Activated CD8-positive, alpha-beta memory T cell treated with anti-CD3 and anti-CD28 coated beads, Interleukin-2, amount 50 U/mL, for 1 hour (primary cell): ENCODE results near the gene KCNMB1.
"Not testable (repeated sequence)": the region's sequence is repeated elsewhere in the genome, so short reads cannot be mapped to it uniquely, and the experiment has no call there.

Experiments
- DNase-seq: peaks from one replicate; pipeline ENCODE4 v3.0.0-alpha.2; 2020; ENCODE audit errors: extremely low read depth

The KCNMB1 gene

GRCh38 chr5:170376526-170376925 lies 12.6 kb downstream of the KCNMB1 start:
- DNase-seq = not testable (repeated sequence)

GRCh38 chr5:170375283-170375682 lies 13.9 kb downstream of the KCNMB1 start:
- DNase-seq = no peak

- DNase-seq = no peak
Measured at GRCh38 chr5:170372971-170373370, 16.2 kb downstream of the KCNMB1 start.

GRCh38 chr5:170368586-170368985 lies 20.6 kb downstream of the KCNMB1 start:
- DNase-seq = no peak

GRCh38 chr5:170366276-170366675 lies 22.9 kb downstream of the KCNMB1 start:
- DNase-seq = no peak

- DNase-seq = no peak
Measured at GRCh38 chr5:170365831-170366230, 23.3 kb downstream of the KCNMB1 start.

- no peak for DNase-seq
Measured at GRCh38 chr5:170365011-170365410, 24.2 kb downstream of the KCNMB1 start.

- DNase-seq = no peak
Measured at GRCh38 chr5:170363671-170364070, 25.5 kb downstream of the KCNMB1 start.

- DNase-seq = no peak
Measured at GRCh38 chr5:170362656-170363055, 26.5 kb downstream of the KCNMB1 start.

GRCh38 chr5:170362102-170362501 lies 27.1 kb downstream of the KCNMB1 start:
- DNase-seq = no peak

- no peak for DNase-seq
Measured at GRCh38 chr5:170361616-170362015, 27.6 kb downstream of the KCNMB1 start.

- DNase-seq = no peak
Measured at GRCh38 chr5:170361116-170361515, 28.1 kb downstream of the KCNMB1 start.

GRCh38 chr5:170360709-170361108 lies 28.5 kb downstream of the KCNMB1 start:
- no peak for DNase-seq

- no peak for DNase-seq
Measured at GRCh38 chr5:170357955-170358444, 31.2 kb downstream of the KCNMB1 start.

- DNase-seq = no peak
Measured at GRCh38 chr5:170355601-170356098, 33.5 kb downstream of the KCNMB1 start.

- DNase-seq = no peak
Measured at GRCh38 chr5:170353961-170354360, 35.2 kb downstream of the KCNMB1 start.

GRCh38 chr5:170353011-170353761 lies 36.0 kb downstream of the KCNMB1 start:
- DNase-seq = no peak

- DNase-seq = no peak
Measured at GRCh38 chr5:170348137-170348633, 41.0 kb downstream of the KCNMB1 start.

GRCh38 chr5:170347022-170347567 lies 42.1 kb downstream of the KCNMB1 start:
- DNase-seq = no peak

GRCh38 chr5:170345971-170346370 lies 43.2 kb downstream of the KCNMB1 start:
- no peak for DNase-seq

GRCh38 chr5:170343177-170343576 lies 46.0 kb downstream of the KCNMB1 start:
- DNase-seq = no peak

- DNase-seq = no peak
Measured at GRCh38 chr5:170342153-170342725, 46.9 kb downstream of the KCNMB1 start.

GRCh38 chr5:170341545-170341944 lies 47.6 kb downstream of the KCNMB1 start:
- no peak for DNase-seq
